ENCODE results near the gene EFNB2. TPM values are rescaled to one million over a fixed set of nuclear protein-coding genes. Genes with fewer than 3 reads are reported as not detected.
A peak's percentile ranks its signal among the peaks of the same experiment; 100 is the strongest.

Gene EFNB2
- total RNA-seq, 2 donors from 2014 or later, result 46.1 to 52.4 TPM

- H3K4me3 ChIP-seq, result no peak overlapping the region
- 27% methylated on average over 14 of the region's 14 CpGs for WGBS
- no peaks in the 10 kb centered on the region for H3K4me1 ChIP-seq (replicated peaks)
- no peak for TF ChIP-seq CTCF (IDR thresholded peaks at IDR 0.05)
- no peak for TF ChIP-seq POLR2AphosphoS5 (IDR thresholded peaks at IDR 0.05)
- TF ChIP-seq POLR2A (IDR thresholded peaks at IDR 0.05), result no peak
- H3K36me3 ChIP-seq, result no peaks in the 10 kb centered on the region
- H3K27me3 ChIP-seq (replicated peaks; ENCODE audit: insufficient read depth), result no peaks in the 10 kb centered on the region
- H3K27ac ChIP-seq, result no peak overlapping the region
- peak; percentile 55 for DNase-seq (ENCODE audit: low spot score)
- H3K9me3 ChIP-seq, result no peaks in the 10 kb centered on the region
- intact Hi-C loops (cut with DNase I), result no loop called here
These were observed 34.9 kb upstream of the EFNB2 start for GRCh38 chr13:106570299-106570852.

- Histone ChIP-seq H3K27me3 (replicated peaks; ENCODE audit: insufficient read depth) (no peaks in the 10 kb centered on the region), H3K36me3 (no peaks in the 10 kb centered on the region), H3K4me3 (no peak overlapping the region), H3K27ac (no peak overlapping the region), H3K9me3 (no peaks in the 10 kb centered on the region), H3K4me1 (replicated peaks) (peaks cover 7% of the 10 kb centered on the region)
- intact Hi-C loops (cut with DNase I), result no loop called here
- no peak for DNase-seq (ENCODE audit: low spot score)
- 86% methylated on average over 3 of the region's 3 CpGs for WGBS
- TF ChIP-seq POLR2A (IDR thresholded peaks at IDR 0.05) (no peak), CTCF (IDR thresholded peaks at IDR 0.05) (no peak), POLR2AphosphoS5 (IDR thresholded peaks at IDR 0.05) (no peak)
These were observed 34.0 kb upstream of the EFNB2 start for GRCh38 chr13:106569233-106570095.

DNA sequence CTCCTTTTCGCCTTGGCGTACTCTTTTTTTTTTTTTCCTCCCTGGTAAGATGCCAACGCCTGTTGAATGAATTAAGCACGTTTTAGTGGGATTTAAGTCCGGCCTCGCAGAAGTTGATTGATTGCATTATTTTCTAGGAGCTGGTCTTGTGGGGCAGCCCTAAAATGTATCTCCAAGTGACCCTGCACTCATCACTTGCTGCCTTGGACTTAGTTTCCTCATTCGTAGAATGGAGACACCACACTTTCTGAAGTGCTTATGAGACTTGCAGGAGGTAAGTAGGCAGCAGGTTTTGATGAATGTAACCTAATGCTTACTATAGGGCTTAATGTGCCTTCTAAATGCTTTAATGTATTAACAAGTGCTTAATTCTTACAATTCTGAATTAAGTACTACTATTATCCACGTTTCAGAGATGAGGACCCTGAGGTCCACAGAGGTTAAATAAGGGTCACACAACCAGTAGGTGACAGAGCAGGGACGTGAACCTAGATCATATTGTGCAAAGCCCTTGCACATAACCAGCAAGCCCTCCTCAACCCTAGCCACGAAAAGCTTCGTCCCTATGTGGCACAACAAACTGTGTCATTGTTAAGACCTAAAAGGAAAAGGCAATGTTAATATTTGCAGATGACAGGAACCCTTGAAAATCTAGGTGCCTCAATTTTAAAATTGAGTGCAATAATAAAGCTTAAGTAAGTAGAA is 33.0 kb upstream of the EFNB2 start:
- peak overlapping the region; percentile 88 for H3K4me3 ChIP-seq
- WGBS, result 29% methylated on average over 11 of the region's 11 CpGs
- TF ChIP-seq CTCF (IDR thresholded peaks at IDR 0.05), result no peak
- TF ChIP-seq POLR2A (IDR thresholded peaks at IDR 0.05), result no peak
- no peak for TF ChIP-seq POLR2AphosphoS5 (IDR thresholded peaks at IDR 0.05)
- no peaks in the 10 kb centered on the region for H3K27me3 ChIP-seq (replicated peaks; ENCODE audit: insufficient read depth)
- H3K27ac ChIP-seq, result peak overlapping the region; percentile 97 to 98
- no peaks in the 10 kb centered on the region for H3K36me3 ChIP-seq
- intact Hi-C loops (cut with DNase I), result no loop called here
- H3K9me3 ChIP-seq, result no peaks in the 10 kb centered on the region
- DNase-seq (ENCODE audit: low spot score), result no peak
- peaks cover 7% of the 10 kb centered on the region for H3K4me1 ChIP-seq (replicated peaks)

DNA sequence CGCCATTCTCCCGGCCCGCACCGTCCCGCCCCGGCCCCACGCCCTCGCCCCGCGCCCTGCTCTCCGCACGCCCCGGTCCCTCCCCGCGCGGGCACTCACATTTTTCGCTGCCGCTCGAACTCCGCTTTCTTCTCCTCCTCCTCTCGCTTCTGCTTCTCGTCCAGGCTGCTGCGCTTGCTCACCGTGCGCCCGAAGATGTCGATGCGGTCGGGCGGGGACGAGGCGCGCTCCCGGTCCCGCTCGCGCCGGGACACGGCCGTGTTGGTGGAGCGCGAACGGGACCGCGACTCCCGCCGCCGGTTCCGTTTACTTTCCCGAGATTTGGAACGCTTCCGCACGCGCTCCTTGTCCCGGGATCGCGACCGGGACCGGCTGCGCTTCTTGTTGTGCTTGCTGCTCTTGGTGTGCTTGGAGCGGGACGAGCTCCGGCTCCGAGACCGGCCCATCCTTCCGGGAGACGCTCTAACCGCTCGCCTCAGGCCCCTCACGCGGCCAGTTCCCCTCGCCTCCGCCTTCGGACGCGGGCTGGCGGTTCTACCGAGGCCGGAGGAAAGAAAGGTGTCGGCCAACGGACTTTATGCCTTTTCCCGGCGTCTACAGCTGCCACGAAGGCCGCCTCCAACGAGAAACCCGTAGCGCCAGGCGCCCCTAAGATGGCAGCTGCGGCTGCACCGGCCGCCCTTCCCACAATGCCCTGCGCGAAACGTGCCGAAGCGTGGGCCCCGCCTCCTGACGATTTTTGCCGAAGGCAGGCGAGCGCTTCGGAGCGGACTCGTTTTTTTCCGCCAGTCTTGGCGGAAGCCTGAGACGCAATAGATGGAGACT is 32.2 kb upstream of the EFNB2 start, which contains the start of gene ARGLU1:
Gene ARGLU1 (minus strand): TSS at position 664 of the 825 bp plus-strand sequence. CDS start 218 bp downstream, at position 446.
- Histone ChIP-seq H3K27me3 (replicated peaks; ENCODE audit: insufficient read depth) (no peaks in the 10 kb centered on the region), H3K27ac (peak within 1 kb of the TSS; percentile 97 to 98), H3K9me3 (no peaks in the 10 kb centered on the region), H3K4me1 (replicated peaks) (peaks cover 7% of the 10 kb centered on the region), H3K36me3 (no peaks in the 10 kb centered on the region), H3K4me3 (peak within 1 kb of the TSS; percentile 88)
- intact Hi-C loops (cut with DNase I), result no loop called here
- under 1% methylated on average over 90 of the region's 108 CpGs for WGBS
- TF ChIP-seq POLR2A (IDR thresholded peaks at IDR 0.05) (peak; percentile 96), CTCF (IDR thresholded peaks at IDR 0.05) (no peak), POLR2AphosphoS5 (IDR thresholded peaks at IDR 0.05) (peak; percentile 99)
- DNase-seq (ENCODE audit: low spot score), result peak; percentile 90
